Measurements from ENCODE around the gene HDGFL3. TPM values are rescaled to one million over a fixed set of nuclear protein-coding genes. Genes with fewer than 3 reads are reported as not detected.
A peak's percentile ranks its signal among the peaks of the same experiment; 100 is the strongest.

HDGFL3 gene
- total and polyA plus RNA-seq, 2 experiments from 2014 or later, result 31.3 to 50.6 TPM

DNA sequence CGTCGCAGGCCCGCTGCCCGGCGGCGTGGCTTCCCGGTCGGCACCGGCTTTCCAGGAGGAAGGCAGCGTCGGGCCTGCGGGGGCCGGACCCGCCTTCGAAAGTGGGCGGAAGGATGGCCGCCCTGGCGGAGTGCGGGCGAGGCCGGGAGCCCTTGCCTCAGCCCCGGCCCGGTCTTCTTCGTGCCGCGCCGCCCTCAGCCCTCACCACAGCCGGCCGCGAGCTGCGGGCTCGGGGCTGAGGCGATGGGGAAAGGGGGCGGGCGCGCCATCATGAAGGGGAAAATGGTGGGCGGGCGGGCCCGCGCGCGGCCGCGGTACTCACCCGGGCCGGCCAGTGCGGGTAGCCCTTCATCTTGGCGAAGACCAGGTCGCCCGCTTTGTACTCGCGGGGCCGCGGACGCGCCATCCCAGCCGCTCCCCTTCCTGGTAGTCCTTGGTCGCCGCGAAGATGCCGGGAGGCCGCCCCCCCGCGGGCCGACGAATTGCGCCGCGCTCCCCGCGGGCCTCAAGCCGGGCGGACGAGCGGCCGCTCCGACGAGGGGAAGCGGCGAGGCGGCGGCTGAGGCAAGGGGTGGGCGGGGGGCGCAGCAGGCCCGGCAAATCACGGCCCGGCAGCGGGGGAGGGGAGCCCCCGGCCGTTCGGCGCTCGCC is 489 bp downstream of the HDGFL3 start:
- Histone ChIP-seq H3K9me3 (ENCODE audit: low read depth) (no peaks in the 10 kb centered on the region), H3K27ac (peak overlapping the region; percentile 94), H2AFZ (peak overlapping the region; percentile 96), H3K4me3 (peak overlapping the region; percentile 95), H3K36me3 (replicated peaks; ENCODE audit: insufficient read depth, low read depth) (no peaks in the 10 kb centered on the region), H3K79me2 (peaks cover 47% of the 10 kb centered on the region), H3K9me2 (replicated peaks; ENCODE audit: insufficient read depth) (no peaks in the 10 kb centered on the region), H3K27me3 (no peaks in the 10 kb centered on the region), H4K20me1 (ENCODE audit: insufficient read depth, poor library complexity, severe bottlenecking) (peaks cover 10% of the 10 kb centered on the region), H3K4me2 (peak overlapping the region; percentile 81), H3K4me1 (ENCODE audit: insufficient read depth) (peaks cover 12% of the 10 kb centered on the region)
- WGBS (ENCODE audit: low lambda C conversion rate, missing lambda C conversion rate), result 1% methylated on average over 34 of the region's 93 CpGs
- TF ChIP-seq, protein P1, sequence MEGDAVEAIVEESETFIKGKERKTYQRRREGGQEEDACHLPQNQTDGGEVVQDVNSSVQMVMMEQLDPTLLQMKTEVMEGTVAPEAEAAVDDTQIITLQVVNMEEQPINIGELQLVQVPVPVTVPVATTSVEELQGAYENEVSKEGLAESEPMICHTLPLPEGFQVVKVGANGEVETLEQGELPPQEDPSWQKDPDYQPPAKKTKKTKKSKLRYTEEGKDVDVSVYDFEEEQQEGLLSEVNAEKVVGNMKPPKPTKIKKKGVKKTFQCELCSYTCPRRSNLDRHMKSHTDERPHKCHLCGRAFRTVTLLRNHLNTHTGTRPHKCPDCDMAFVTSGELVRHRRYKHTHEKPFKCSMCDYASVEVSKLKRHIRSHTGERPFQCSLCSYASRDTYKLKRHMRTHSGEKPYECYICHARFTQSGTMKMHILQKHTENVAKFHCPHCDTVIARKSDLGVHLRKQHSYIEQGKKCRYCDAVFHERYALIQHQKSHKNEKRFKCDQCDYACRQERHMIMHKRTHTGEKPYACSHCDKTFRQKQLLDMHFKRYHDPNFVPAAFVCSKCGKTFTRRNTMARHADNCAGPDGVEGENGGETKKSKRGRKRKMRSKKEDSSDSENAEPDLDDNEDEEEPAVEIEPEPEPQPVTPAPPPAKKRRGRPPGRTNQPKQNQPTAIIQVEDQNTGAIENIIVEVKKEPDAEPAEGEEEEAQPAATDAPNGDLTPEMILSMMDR (IDR thresholded peaks at IDR 0.05; ENCODE audit: poor library complexity), result no peak
- TF ChIP-seq EZH2 (IDR thresholded peaks at IDR 0.05; ENCODE audit: borderline replicate concordance) (no peak), EZH2phosphoT487 (IDR thresholded peaks at IDR 0.05; ENCODE audit: low read depth, severe bottlenecking, unreplicated experiment) (no peak)
- DNase-seq (ENCODE audit: low spot score), result peak; percentile 72

DNA sequence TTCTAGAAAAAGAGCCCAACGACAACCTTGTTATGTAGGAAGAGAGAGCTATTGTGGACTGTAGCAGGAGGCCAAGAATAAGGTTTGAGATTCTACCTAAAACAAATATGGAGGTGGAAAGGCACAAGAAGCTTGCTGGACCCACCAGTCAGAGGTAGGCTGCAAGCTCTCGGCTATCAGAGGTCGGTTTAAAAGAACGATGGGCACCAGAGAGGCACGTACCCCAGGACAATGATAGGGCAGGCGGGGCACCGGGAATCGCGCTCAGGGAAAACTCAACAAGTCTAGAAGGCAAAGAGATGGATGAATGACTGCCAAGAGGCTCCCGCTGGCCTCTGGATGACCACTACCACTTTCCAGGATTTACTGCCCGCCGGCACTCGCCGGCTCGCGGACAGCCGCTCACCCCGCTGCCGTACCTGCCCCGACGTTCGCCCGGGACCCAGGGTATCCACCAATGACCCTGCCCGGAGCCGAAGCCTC is 1.1 kb downstream of the HDGFL3 start:
- H3K27me3 ChIP-seq, result no peaks in the 10 kb centered on the region
- peak overlapping the region; percentile 94 for H3K27ac ChIP-seq
- 1% methylated on average over 25 of the region's 25 CpGs for WGBS (ENCODE audit: low lambda C conversion rate, missing lambda C conversion rate)
- TF ChIP-seq EZH2 (IDR thresholded peaks at IDR 0.05; ENCODE audit: borderline replicate concordance) (no peak), EZH2phosphoT487 (IDR thresholded peaks at IDR 0.05; ENCODE audit: low read depth, severe bottlenecking, unreplicated experiment) (no peak)
- TF ChIP-seq, protein P1 (IDR thresholded peaks at IDR 0.05; ENCODE audit: poor library complexity), result no peak
- H3K4me2 ChIP-seq, result peak overlapping the region; percentile 81
- DNase-seq (ENCODE audit: low spot score), result no peak
- peaks cover 12% of the 10 kb centered on the region for H3K4me1 ChIP-seq (ENCODE audit: insufficient read depth)
- H2AFZ ChIP-seq, result peak overlapping the region; percentile 96
- H3K4me3 ChIP-seq, result peak overlapping the region; percentile 95
- peaks cover 53% of the 10 kb centered on the region for H3K79me2 ChIP-seq
- H3K9me2 ChIP-seq (replicated peaks; ENCODE audit: insufficient read depth), result no peaks in the 10 kb centered on the region
- no peaks in the 10 kb centered on the region for H3K9me3 ChIP-seq (ENCODE audit: low read depth)
- H4K20me1 ChIP-seq (ENCODE audit: insufficient read depth, poor library complexity, severe bottlenecking), result peaks cover 10% of the 10 kb centered on the region
- H3K36me3 ChIP-seq (replicated peaks; ENCODE audit: insufficient read depth, low read depth), result no peaks in the 10 kb centered on the region

DNA sequence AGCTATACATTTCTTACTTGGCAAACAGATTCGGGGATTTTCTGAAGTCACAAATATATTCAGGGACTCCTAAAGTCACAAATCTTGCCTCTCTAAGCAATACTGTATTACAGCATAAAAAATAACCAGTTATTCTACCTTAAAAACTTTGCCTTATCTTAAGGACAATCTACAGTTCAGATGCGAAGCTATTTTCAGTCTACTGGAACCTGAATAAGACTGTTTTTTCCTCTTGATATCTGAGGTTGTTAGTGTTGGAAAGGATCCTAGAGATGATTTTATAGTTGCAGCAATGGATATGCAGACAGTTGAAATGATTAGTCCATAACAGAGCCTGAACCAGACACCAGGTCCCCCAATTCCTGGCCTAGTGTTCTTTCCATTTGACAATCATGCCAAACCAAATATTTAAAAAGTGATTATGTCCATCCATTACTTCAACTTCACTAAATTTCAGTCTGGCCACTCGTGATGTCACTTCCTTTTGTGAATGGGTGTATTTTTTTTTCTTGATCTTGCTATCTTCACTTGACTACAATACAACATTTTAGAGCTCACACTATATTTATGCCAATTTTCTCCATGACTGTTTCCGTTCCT is 1.8 kb downstream of the HDGFL3 start:
- Histone ChIP-seq H3K27ac (peak overlapping the region; percentile 94), H3K4me1 (ENCODE audit: insufficient read depth) (peaks cover 12% of the 10 kb centered on the region)
- 54% methylated on average over 4 of the region's 4 CpGs for WGBS (ENCODE audit: low lambda C conversion rate, missing lambda C conversion rate)

More for the DNA sequence above, 1.8 kb downstream of the HDGFL3 start:
- no peak for DNase-seq (ENCODE audit: low spot score)
- H3K79me2 ChIP-seq, result peaks cover 60% of the 10 kb centered on the region
- no peak overlapping the region for H2AFZ ChIP-seq
- no peaks in the 10 kb centered on the region for H3K9me3 ChIP-seq (ENCODE audit: low read depth)
- H3K4me2 ChIP-seq, result peak overlapping the region; percentile 81
- H3K9me2 ChIP-seq (replicated peaks; ENCODE audit: insufficient read depth), result no peaks in the 10 kb centered on the region
- TF ChIP-seq EZH2 (IDR thresholded peaks at IDR 0.05; ENCODE audit: borderline replicate concordance) (no peak), EZH2phosphoT487 (IDR thresholded peaks at IDR 0.05; ENCODE audit: low read depth, severe bottlenecking, unreplicated experiment) (no peak)
- TF ChIP-seq, protein P1 (IDR thresholded peaks at IDR 0.05; ENCODE audit: poor library complexity), result no peak
- peaks cover 12% of the 10 kb centered on the region for H4K20me1 ChIP-seq (ENCODE audit: insufficient read depth, poor library complexity, severe bottlenecking)
- H3K27me3 ChIP-seq, result no peaks in the 10 kb centered on the region
- H3K4me3 ChIP-seq, result peak overlapping the region; percentile 95
- H3K36me3 ChIP-seq (replicated peaks; ENCODE audit: insufficient read depth, low read depth), result no peaks in the 10 kb centered on the region

Measured in hepatocyte (in vitro differentiated cells).